ENCODE results near the gene HRAS.
A peak's percentile ranks its signal among the peaks of the same experiment; 100 is the strongest.

Gene HRAS

DNA sequence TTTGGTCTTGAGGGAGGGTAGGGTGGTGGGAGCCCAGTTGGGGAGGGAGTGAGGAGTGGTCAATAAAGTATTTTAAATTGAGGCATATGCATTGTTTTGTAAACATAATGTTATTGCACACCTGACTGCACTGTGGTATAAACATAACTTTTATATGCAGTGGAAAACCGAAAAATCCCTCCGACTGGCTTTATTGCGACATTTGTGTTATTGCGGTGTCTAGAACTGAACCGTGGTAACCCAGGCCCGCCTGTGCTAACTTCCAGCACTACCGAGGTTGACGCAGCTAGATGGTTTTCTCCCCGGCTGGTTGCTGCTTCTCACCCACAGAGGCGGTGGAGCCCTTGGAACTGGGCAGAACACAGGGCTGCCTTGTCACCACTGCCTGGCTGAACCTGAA lies 20.8 kb downstream of the HRAS start:
- DNase-seq (ENCODE audit: low read depth in 3 of 3): no peak

DNA sequence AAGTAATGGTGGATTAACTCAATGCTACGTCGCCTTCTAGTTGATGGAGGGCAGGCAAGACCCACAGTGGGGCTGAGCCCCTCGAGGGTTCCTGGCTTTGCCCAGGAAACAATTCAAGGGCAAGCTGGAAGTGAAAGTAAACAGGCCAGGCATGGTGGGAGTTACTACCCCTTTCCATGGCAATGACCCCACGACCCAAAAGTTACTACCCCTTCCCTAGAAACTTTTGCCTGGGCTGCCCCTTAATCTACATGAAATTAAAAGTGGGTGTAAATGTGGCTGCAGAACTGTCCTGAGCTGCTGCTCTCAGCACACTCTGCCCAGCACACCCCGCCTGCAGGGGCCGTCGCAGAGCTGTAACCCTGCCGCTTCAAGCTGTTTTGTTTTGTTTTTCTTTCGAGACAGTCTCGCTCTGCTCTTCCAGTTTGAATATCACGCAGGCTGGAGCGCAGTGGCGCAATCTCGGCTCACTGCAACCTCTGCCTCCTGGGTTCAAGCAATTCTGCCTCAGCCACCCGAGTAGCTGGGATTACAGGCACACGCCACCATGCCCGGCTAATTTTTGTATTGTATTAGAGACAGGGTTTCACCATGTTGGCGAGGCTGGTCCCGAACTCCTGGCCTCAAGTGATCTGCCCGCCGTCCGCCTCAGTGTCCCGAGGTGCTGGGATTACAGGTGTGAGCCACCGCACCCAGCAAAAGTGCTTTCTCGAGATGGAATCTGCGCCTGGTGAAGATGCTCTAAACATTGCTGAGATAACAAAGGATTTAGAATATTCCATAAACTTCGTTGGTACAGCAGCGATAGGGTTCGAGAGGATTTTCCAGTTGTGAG lies 22.4 kb downstream of the HRAS start:
- DNase-seq (ENCODE audit: low read depth in 3 of 3): no peak

DNA sequence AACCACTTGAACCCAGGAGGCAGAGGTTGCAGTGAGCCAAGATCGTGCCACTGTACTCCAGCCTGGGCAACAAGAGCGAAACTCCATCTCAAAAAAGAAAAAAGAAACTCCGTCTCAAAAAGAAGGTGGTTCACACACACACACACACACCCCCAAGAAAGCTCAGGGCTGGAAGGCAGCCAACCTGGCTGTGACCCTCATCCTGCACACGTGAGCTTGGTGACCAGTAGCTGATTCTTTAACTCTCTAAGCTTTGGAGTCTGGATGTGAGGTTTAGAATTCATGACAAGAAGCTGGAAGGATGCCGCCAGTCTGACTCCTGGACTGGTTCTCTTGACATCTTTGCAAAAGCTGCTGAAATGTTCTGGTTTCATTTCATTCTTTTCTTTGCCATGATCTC lies 26.4 kb downstream of the HRAS start:
- no peak for DNase-seq (ENCODE audit: low read depth in 3 of 3)

DNA sequence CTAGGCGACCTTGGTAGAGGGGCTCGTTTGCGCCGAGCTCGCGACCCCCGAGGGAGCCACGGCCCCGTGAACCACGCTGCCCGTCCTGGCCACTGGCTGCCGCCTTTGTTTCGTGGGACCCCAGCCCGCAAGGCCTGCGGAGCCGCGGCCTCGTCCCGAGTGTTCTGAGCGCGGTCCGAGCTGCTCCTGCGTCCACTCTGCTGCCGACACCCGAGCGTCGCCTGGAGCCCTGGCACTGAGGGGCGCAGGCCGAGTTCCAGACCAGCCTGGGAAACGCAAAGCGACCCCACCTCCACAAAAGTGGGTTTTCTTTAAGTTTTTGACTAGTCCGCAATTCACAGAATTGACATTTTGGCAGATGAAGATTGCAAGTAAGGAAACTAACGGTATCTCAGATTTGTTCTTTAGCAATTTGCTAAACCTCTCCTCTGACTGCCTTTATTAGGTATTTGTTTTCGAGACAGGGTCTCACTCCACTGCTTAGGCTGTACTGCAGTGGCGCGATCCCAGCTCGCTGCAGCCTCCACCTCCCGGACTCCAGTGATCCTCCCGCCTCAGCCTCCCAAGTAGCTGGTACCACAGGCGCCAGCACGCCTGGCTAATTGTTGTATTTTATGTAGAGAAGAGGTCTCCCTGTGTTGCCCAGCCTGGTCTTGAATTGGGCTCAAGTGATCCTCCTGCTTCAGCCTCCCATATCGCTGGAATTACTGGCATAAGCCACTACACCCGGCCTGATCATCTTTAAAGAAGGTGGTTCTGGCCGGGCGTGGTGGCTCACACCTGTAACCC lies 27.5 kb downstream of the HRAS start:
- DNase-seq (ENCODE audit: low read depth in 3 of 3): no peak

DNA sequence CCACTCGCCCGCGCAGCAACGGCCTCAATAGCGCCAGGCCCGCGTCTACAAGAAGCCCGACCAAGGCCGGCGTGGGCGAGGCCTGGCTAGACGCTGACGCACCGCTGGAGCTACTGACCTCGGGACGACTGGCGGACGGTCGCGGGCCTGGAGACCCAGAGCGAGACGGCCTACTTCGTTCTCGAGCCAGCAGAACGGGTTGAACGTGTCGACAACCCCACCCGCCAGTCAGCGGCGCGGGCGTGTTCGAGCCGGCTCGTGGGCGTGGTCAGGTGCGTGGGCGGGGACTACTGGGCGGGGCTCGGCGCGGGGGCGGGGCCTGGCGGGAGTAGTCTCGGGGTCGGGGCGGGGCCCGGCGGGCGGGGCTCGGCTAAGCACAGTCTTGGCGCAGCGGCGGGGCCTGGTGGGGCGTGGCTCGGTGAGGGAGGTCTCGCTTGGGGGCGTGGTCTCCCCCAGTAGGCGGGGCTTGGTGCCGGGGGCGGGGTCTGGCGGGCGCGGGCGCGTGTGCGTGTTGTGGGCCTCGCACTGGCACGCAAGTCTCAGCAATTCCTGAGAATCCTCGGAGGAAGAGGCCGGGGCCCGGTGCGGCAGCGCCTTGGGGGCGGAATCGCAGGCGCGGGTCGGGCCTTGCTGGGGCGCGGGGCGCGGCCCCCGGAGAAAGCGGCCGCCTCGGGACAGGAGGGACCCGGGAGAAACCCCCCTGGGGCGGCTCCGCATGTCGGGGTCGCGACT lies 28.2 kb downstream of the HRAS start, which contains the start of gene RNH1:
Gene RNH1, minus strand, starts transcription at position 248 of the 732 bp plus-strand sequence. CDS start 5,080 bp downstream, outside the sequence.
- peak; percentile 99 to 100 (median 100) for DNase-seq (ENCODE audit: low read depth in 3 of 3)

DNA sequence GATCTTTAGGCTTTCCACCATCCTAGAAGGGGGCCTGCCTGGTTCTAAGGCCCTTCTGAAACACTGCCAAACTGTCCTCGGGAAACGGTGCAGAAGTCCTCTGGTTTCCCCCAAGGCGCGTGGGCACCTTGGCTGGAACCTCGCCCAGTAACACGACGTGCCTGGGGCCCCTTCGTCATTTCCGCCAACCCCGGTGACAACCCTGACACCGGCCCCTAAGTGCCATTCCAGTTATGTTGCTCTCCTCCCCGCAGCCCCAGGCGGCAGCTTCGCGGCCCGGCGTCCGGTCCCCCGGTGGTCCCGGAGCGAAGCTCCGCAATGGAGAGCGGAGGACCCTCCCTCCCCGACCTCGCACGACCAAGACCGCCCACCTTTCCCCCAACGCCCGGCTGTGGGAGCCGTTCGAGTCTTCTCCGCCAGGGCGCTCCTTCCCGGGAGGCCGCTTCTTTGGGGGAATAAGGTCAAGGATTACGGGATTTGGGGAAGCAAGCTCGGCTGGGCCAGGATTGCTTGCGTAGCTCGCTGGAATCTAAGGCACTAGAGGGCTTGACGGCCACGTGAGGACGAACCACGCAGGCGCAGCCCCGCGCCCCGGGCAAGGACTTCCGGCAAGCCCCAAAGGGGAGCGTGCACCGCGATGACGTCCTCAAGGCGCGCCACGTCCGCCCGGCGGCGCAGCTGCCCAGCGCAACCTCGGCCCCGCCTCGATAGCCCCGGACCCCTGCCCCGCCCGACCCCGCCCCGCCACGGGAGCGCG lies 29.0 kb downstream of the HRAS start:
- DNase-seq (ENCODE audit: low read depth in 3 of 3): peak; percentile 92 to 95 (median 94)

DNA sequence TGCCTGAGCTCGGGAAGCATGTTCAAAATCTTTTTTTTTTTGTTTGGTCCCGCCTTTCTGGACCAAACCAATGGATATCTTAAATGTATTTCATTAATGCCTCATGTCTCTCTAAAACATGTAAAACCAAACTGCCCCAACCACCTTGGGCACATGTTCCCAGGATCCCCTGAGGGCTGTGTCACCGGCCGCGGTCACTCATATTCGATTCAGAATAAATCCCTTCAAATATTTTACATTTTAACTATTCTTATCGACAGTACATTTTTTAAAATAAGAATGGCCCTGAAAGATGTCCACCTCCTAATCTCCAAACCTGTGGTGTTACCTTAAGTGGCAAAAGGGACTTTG lies 30.4 kb downstream of the HRAS start:
- no peak for DNase-seq (ENCODE audit: low read depth in 3 of 3)

DNA sequence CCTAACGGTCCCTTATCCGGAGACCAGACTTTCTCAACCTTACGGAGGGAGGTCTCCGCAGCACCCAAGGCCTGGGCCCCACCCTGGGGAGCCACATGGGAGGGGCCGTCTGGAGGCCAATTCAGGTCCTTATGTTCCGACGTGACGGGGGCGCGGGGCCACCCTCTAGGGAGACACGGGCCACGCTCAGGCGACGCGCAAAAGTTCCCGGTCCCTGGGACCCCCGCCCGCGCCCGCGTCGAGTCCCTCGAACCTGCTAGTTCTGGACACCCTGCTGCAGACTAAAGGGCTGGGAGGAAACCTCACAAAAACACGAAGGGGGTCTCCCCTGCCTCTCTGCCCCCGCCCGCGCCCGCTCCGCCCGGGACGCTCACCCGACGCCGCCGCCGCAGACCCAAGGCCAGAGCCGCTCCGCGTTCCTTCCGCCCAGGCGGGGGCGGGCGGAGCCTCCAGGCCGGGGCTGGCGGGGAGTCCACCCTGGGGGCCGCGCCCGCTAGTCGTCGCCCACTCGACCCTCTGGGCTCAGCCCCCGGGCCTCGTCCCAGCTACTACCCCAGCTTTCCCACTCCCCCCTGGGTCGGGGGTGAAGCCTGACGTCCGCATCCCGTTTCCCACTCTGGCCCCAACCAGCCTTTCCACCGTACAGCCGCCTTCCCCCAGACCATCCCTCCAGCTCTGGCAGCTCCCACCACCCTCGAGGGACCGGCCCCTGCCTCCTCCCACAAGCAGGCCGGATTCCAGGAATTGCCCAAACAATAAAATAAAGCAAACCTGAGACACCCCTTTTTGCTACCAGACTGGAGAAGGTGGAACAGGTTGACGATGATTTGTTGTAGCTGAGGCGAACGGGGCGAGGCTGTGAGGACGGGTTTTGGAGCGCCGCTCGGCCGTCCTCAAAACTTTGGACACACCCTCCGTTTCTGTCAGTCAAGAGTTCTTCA lies 31.1 kb downstream of the HRAS start:
- DNase-seq (ENCODE audit: low read depth in 3 of 3): no peak

DNA sequence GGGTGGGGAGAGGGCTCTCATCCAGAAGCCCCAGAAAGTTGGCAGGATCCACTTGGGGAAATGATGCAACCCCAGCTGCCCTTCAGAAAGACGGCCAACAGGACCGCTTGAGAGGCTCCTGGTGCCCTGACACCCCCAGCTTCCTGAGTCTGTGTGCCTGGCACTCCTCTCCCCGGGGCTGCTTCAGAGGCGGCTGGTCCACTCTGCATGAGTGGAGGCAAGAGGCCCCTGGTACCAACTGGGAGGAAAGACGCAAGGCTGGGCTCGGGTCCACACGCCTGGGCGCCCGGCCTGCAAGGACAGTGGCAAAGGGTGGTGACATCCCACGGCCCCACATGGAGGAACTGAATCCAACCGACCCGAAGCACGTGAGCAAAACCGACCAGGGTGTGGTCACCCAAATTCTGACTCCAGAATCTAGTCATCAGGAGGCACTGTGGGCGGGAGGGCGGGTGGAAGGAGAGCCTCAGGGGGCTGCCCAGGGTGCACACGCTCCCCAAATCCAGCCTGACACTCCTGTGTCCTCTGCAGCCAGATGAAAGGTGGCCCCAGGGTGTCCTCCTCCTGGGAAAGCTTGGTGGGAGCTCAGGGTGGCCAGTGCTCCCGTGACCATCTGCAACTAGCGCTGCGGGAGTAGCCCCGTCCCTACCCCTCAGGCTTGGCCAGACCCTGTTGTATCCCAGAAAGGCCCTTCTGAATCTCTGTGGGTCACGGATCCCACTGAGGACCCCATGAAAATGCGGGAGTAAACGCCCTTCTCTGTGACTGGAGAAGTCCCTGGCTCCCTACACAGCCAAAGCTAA lies 32.0 kb downstream of the HRAS start:
- no peak for DNase-seq (ENCODE audit: low read depth in 3 of 3)

DNA sequence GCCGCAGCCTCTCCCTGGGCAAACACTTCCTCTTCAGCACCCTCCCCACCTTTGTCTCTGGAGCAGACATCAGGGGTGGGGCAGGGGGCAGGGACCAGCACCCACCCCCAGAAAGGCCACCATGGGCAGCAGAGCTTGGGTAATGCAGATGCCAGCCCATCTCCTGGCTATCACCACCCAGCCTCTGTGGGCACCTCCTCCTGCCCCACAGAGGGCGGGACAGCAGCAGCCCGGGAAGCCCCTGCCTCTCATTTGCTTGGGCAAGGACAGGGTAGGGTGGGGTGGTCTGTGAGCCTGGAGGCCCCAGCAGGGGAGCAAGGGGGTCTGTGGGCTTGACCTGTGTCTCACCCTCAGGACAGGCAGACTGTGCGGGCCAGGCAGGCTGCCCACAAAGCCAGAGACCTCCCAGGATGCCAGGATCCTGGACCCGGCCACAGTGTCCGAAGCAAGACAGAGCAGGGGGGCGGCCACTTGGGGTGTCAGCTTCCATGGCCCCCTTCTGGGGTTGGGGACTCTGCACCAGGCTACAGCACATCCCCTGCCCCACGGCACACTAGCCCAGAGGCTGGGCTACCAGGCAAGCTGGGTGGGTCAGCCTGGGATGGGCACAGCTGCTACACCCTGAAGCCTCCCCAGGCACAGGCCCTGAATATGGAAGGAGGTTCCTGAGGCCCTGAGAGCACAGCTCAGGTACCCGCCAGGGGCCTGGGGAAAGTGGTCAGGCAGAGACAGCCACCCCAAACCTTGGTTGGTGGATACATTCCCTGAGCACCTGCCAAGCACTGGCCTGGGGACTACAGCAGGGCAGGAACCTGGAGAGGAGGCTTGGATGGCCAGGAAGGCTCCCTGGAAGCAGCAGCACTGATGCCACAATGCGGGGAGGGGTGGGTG lies 32.8 kb downstream of the HRAS start:
- no peak for DNase-seq (ENCODE audit: low read depth in 3 of 3)

DNA sequence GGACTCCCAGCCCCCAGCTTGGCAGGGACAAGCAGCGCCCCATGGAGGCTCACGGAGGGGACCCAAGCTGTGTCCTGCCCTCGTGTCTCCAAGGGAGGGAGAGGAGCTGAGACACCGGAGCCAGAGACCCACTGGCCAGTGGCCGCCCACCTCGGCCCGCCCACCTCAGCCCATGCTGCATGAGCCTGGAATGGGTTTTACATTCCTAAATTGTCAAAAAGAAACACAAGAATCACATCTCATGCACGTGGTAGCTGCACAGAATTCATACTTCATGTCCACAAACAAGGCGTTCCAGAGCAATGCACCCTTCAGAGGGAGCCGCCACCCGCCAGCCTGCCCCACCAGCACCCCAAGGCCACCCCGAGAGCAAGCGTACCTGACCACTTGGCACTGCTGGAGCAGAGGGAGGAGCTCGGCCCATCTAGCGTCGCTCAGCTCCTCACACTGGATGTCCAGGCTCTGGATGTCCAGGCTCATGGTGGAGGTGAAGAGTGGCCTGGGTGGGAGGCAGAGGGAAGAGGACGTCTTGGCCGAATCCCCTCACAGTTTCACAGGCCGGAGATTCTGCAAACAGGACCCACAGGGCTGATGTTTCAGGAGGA lies 33.6 kb downstream of the HRAS start:
- no peak for DNase-seq (ENCODE audit: low read depth in 3 of 3)

DNA sequence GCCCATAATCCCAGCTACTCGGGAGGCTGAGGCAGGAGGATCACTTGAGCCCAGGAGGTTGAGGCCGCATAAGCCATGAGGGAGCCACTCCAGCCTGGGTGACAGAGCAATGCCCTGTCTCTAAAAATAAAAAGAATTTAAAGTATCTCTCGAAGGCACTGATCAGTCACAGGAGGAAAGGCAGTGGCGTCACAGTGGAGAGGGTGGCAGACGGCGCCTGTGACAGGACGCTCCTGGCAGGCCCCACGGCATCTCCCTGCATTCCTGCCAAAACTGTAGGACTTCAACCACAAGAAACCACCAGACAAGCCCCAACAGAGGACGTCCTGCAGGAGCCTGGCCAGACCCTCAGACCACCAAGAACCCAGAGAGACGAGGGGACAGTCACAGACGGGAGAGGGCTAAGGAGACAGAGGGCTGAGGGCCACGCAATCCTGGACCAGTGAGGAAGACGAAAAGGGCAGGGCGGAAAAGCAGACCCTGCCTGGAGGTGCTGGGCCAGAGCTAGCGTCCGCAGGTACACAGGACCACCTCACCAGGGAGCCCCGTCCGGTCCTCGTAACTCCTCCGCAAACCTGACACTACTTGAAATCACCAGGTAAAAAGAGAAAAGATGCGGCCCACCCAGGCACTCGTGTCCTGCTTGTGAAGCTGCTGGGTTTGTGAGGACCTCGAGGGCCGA lies 34.2 kb downstream of the HRAS start:
- no peak for DNase-seq (ENCODE audit: low read depth in 3 of 3)

DNA sequence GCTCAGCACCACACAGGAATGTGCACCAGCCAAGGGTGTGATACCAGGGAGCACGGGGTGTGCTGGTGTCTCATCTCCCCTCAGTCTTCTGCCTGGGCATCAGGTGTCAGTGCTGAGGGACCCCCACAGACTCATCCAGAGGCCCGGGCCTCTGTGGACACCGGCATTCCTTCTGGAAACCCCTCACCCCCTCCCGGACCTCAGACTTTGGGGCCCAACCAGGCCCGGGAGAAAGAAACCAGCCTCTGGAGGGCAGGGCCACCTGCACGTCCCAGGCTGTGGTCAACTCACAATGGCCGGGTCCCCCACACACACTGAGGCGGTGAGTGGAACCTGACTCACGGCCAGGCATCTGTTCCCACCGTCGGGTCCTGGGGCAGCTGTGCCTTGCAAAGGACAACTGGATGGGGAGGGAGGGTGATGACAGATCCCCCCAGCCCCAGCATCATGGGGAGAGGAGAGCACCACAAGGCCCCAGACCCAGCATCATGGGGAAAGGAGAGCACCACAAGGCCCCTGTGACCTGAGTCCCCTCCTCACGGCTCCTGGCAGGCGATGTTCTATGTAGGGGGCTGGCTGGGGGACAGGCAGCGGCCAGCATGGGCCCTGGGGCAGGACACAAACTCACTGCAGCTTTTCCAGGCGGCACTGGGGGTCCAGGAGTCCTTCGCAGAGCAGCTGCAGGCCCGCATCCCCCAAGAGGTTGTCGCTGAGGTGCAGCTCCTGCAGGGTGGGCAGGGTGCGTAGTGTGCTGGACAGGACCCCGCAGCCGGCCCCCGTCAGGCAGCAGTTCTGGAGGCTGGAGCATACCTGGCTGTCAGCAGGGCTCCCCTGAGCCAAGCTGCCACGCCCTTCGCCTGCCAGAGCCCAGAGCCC lies 35.9 kb downstream of the HRAS start:
- no peak for DNase-seq (ENCODE audit: low read depth in 3 of 3)

DNA sequence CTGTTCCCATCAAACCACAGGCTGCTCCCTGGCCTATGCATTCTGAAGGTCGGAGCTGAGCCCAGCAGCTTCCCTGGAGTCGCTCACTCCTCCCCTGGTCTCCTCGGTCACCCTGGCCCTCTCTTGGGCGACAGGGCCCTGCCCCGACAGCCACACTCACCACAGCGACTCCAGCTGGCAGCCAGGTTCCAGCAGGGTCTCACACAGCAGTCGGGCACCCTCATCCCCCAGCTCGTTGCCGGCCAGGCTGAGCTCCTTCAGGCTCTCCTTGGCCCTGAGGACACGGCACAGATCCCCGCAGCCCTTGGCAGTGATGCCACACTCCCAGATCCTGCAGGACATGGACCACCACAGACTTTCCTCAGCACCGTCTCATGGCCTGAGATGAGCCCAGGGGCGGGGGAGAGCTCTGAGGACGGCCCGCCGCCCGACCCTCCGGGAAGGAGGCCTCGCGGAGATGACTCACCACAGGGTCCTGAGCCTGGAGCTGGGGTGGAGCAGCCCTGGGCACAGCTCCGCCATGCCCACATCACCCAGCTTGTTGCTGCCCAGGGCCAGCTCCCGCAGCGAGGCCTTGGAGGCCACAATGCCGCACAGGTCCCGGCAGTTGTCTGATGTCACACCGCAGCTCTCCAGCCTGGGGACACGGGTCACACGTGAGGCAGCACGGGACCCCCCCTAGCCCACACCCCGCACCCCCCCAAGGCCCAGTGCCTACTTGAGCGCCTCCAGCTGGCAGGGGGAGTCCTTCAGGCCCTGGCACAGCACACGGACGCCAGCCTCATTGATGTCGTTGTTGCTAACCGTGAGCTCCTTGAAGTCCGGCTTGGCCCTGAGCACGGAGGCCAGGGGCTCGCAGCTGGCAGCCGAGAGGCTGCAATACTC lies 36.8 kb downstream of the HRAS start:
- DNase-seq (ENCODE audit: low read depth in 3 of 3): no peak

DNA sequence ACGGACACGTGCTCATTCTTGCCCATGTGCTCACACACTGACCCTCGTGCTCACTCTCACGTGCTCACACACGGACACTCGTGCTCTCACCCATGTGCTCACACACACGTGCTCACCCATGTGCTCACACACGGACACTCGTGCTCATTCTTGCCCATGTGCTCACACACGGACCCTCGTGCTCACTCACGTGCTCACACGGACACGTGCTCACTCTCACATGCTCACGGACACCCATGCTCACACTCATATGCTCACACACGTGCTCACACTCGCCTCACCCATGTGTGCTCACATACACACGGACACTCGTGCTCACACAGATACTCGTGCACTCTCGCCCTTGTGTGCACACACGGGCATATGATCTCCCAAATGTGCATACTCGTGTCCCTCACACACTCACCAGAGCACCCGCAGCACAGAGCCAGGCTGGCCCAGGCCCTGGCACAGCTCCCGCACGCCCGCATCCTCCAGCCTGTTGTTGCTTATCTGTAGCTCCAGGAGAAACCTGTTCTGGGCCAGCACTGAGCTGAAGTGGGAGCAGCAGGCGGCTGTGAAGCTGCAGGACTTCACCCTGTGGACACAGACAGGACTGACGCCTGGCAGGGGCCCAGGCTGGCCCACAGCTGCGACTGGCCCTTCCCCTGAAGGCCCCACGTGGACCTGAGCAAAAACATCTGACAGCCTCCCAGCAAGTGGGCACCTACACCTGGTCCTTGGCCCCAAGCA lies 37.6 kb downstream of the HRAS start:
- DNase-seq (ENCODE audit: low read depth in 3 of 3): no peak

All from stimulated activated CD4-positive, alpha-beta T cell treated with anti-CD3 and anti-CD28 coated beads, TNF-alpha, amount 100 ng/mL, for 4 hours (primary cell).